KOPT-K1 (cell line): ENCODE results near the gene STARD3NL.
"Not testable (repeated sequence)": the region's sequence is repeated elsewhere in the genome, so short reads cannot be mapped to it uniquely, and the experiment has no call there.

ENCODE experiments used
- H3K27ac ChIP-seq: fragments of 200-600 bp; sonication (generic); 2 replicates; pipeline ENCODE4 v1.5.1; 2016; ENCODE audit warnings: antibody characterized with exemption, mild to moderate bottlenecking, low read depth, low read length; ENCODE audit not compliant: poor library complexity, severe bottlenecking
- H3K36me3 ChIP-seq: fragments of 200-600 bp; sonication (generic); 2 replicates; pipeline ENCODE4 v1.5.1; 2017; ENCODE audit warnings: antibody characterized with exemption, mild to moderate bottlenecking, low read length, moderate library complexity; ENCODE audit not compliant: insufficient read depth
- H3K9me3 ChIP-seq: fragments of 200-600 bp; sonication (generic); 2 replicates; pipeline ENCODE4 v1.5.1; 2017; ENCODE audit warnings: antibody characterized with exemption, low read length, mild to moderate bottlenecking; ENCODE audit not compliant: insufficient read depth, poor library complexity, severe bottlenecking

Gene STARD3NL

DNA sequence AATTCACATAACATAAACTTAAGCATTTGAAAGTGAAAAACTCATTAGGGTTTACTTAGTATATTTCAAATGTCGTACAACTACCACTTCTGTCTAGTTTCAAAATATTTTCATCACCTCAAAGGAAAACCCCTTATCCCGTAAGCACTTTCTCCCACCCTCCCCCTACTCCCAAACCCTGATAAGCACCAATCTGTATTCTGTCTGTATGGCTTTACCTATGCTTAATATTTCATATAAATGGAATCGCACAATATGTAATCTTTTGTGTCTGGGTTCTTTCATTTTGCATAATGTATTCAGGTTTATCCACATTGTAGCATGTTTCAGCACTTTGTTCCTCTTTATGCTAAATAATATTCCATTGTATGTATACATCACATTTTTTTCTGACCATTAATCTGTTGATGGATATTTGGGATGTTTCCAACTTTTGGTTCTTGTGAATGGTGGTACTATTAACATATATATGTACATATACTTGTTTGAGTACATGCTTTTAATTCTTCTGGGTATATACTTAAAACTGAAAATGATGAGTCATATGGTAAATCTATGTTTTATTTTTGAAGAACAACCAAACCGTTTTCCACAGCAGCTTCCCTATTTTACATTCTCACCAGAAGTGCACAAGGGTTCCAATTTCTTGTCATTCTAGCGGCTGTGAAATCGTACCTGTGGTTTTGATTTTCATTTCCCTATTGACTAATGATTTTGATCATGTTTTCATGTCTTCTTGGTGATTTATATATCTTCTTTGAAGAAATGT, 6.2 kb upstream of the STARD3NL start:
- no peak overlapping the region for H3K27ac ChIP-seq
- no peaks in the 10 kb centered on the region for H3K36me3 ChIP-seq
- H3K9me3 ChIP-seq, result peaks cover 9% of the 10 kb centered on the region

GRCh38 chr7:38175547-38175946, 2.5 kb upstream of the STARD3NL start:
- not testable (repeated sequence) for H3K36me3 ChIP-seq, H3K27ac ChIP-seq, H3K9me3 ChIP-seq

DNA sequence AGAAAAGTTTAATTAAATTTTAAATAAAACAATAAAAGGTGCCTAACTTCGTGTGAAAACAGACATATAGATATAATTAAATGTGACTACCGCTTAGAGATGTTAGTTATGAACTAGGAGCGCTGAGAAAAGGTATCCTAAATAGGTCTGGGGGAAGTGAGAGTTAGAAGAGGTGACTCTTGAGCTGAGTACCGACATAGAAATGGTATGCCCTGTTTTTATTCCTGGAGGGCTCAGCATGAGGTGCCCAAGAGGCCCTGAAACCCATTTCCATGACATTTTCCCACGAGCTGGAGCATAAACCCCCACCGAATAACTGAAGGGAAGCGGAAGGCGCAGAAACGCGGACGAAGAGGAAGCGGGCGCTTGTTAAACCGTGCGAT, 433 bp upstream of the STARD3NL start:
- Histone ChIP-seq H3K36me3 (0 out of 2 replicates have a peak, but pooled peaks cover 4% of the 10 kb centered on the region), H3K9me3 (peaks cover 8% of the 10 kb centered on the region), H3K27ac (peak overlapping the region; percentile 74)

DNA sequence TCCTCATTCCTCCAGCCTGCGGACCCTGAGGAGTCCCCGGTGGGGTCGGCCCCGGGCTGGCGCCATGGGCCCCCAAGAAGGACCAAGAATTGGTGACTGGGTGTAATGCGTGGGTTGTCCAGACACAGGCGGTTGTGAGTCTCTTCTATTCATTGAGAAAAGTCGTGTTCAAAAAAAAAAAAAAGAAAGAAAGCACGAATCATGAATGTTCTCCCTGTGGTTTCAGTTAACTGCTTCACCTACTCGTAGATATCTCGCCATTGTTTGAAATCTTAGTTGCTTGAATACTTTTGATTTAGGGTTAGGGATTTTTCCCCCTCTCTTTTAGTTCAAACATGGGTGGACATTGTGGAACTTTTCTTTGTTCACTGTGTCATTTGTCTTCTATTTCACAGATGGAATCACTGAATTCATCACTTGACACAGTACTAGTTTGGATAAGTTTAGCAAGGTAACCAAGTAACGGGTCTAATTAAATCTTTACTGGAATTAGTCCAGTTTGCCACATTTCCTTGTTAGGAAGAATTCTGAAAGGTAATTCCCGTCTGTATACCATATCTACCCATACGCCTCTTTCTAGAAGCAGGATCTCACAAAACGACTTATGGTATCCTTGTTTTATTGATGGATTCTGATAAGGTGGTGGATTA, 775 bp downstream of the STARD3NL start:
- Histone ChIP-seq H3K27ac (peak overlapping the region; percentile 74), H3K9me3 (no peaks in the 10 kb centered on the region)

DNA sequence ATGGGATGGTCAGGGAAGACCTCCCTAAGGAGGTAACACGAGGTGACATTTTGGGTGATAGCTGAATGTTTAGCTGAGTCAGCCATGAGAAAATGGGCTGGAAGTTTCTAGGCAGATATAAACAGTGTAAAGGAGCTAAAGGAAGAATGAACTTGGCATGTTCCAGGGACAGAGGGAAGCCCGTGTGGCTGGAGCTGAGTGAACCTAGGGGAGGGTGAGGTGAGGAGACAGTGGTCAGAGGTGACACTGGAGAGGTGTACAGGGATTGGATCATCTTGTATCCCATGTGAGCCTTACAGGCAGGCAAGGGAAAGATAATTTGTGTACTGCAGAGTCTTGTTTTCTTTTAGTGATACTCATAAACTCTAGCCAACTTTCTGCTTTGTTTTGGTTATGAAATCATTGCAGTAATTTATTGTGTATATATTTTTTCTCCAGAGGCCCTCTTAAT, 1.8 kb downstream of the STARD3NL start:
- H3K27ac ChIP-seq, result no peak overlapping the region

More for the DNA sequence above, 775 bp downstream of the STARD3NL start:
- 0 out of 2 replicates have a peak, but pooled peaks cover 5% of the 10 kb centered on the region for H3K36me3 ChIP-seq

DNA sequence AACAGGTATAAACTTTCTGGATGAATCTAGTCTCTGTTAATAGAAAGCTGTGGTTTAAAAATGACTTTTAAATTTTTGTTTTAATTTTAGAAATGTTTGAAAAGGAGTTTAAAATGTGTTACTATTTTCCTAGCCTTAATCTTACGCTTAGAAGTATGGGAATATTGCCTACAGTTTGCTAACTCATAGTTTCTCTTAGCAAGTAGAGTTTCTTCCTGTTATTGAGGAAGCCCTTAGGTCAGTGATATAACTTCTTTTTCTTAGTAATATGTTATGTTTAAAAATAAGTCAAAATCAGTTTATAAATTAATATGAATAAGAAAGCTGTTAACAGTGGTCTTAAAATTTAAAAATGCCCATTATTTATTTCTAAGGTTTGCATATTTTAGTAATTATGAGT, 3.1 kb downstream of the STARD3NL start:
- no peak overlapping the region for H3K27ac ChIP-seq

More for the DNA sequence above, 1.8 kb downstream of the STARD3NL start:
- Histone ChIP-seq H3K36me3 (0 out of 2 replicates have a peak, but pooled peaks cover 5% of the 10 kb centered on the region), H3K9me3 (no peaks in the 10 kb centered on the region)

GRCh38 chr7:38182450-38182849, 4.4 kb downstream of the STARD3NL start:
- Histone ChIP-seq H3K36me3 (0 out of 2 replicates have a peak, but pooled peaks cover 5% of the 10 kb centered on the region), H3K9me3 (no peaks in the 10 kb centered on the region), H3K27ac (no peak overlapping the region)

More for the DNA sequence above, 3.1 kb downstream of the STARD3NL start:
- H3K36me3 ChIP-seq, result 0 out of 2 replicates have a peak, but pooled peaks cover 5% of the 10 kb centered on the region
- no peaks in the 10 kb centered on the region for H3K9me3 ChIP-seq

GRCh38 chr7:38185395-38186307, 7.6 kb downstream of the STARD3NL start:
- Histone ChIP-seq H3K36me3 (0 out of 2 replicates have a peak, but pooled peaks cover 5% of the 10 kb centered on the region), H3K9me3 (no peaks in the 10 kb centered on the region), H3K27ac (no peak overlapping the region)

DNA sequence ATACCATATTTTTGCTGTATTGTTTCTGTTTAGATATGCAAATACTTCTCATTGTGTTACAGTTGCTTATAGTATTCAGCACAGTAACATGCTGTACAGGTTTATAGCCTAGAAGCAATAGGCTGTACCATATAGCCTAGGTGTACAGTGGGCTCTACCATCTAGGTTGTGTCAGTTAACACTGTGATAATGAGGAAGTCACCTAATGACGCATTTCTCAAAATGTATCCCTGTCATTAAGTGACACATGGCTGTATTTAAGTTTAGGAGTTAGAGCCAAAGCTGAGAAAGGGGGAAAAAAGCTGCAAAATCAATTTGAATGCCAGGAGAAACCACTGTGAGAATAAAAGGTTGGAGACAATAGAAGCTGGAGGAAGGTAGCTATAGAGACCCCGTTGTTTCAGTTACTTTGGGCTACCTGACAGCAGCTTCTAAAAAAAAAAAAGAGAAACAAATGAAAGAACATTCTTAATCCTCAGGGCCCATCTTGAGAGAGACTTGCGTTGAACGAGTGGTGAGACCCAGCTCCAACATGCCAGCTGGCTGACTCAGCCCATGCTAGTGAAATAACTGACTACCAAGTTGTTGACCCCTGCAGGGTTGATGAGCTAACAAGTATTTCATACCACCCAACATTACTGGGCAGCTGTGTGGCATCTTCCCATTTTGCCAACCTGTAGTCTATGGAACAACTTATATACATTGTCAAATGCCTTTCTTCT, 8.7 kb downstream of the STARD3NL start:
- peaks cover 10% of the 10 kb centered on the region for H3K9me3 ChIP-seq
- H3K36me3 ChIP-seq, result 0 out of 2 replicates have a peak, but pooled peaks cover 5% of the 10 kb centered on the region
- H3K27ac ChIP-seq, result no peak overlapping the region

- H3K9me3 ChIP-seq, result peaks cover 15% of the 10 kb centered on the region
- no peak overlapping the region for H3K27ac ChIP-seq
- no peaks in the 10 kb centered on the region for H3K36me3 ChIP-seq
Observed at GRCh38 chr7:38187794-38188440, 9.9 kb downstream of the STARD3NL start.

DNA sequence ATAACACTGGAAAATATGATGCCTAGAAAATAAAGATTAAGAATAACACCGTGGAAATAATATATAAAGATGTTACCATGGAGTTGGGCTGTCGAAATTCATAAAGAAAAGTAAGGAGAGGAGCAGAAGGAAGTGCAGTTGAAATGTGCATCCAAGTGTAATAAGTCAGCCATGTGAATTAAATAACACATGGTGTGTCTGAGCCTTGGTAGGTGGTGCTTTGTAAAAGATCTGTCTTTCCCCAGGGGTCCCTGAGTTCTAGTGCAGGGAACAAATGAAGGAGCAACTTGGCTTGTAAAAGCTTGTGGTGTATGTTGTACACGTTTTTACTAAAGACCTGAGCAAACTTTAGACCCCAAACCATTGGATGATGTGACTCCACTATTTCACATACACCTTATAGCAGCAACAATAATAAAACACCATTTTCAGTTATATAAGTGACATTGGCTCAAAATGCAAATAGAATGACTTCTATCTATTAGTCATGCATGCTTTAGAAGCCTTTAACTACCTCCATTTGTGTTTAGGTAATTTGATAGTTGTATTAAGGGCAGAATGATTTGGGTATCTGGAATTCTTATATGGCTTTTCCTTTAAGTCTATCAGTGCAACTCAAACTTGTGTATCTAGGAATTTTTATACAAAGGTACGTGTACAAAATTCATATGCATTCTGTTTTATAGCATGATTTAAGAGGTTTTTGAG, 11.3 kb downstream of the STARD3NL start:
- Histone ChIP-seq H3K9me3 (peaks cover 15% of the 10 kb centered on the region), H3K36me3 (no peaks in the 10 kb centered on the region), H3K27ac (no peak overlapping the region)

DNA sequence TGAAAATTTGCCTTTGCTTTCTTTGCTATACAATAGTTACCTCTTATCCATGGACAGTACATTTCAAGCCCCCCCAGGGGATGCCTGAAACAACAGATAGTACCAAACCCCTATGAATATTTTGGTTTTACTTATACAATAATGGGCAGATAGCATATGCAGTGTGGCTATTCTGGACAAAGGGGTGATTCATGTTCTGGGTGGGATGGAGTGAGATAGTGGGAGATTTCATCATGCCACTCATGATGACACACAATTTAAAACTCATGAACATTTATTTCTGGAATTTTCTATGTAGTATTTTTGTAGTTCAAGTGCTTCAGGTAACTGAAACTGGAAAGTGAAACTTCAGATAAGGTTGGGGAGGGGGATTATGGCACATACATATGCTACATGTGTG, 12.0 kb downstream of the STARD3NL start:
- Histone ChIP-seq H3K9me3 (peaks cover 15% of the 10 kb centered on the region), H3K36me3 (no peaks in the 10 kb centered on the region), H3K27ac (no peak overlapping the region)

GRCh38 chr7:38191791-38192190, 13.7 kb downstream of the STARD3NL start:
- Histone ChIP-seq H3K9me3 (peaks cover 15% of the 10 kb centered on the region), H3K27ac (no peak overlapping the region), H3K36me3 (no peaks in the 10 kb centered on the region)
